Lung (tissue), 12 donors: ENCODE data around the gene RAB21. TPM values are rescaled to one million over a fixed set of nuclear protein-coding genes. Genes with fewer than 3 reads are reported as not detected.

ENCODE experiments used
- ATAC-seq: fragments of 200-7000 bp; cut with Tn5 transposase; one replicate; pipeline ENCODE4 v1.9.1; 2020; ENCODE audit warnings: moderate number of reproducible peaks; ENCODE audit not compliant: insufficient read depth, low FRiP score
- DNase-seq, 3 donors: peaks; one replicate each; pipeline ENCODE4 v3.0.0-alpha.2; 2013 to 2017
- H3K27ac ChIP-seq, 2 donors: one replicate each; pipeline ENCODE4 v1.5.1; 2013; ENCODE audit warnings: mild to moderate bottlenecking in 2 of 2, moderate library complexity in 2 of 2, control low read depth in 1 of 2, inconsistent platforms in 1 of 2, low read depth in 1 of 2, low read length in 1 of 2
- H3K27me3 ChIP-seq, 3 donors: one replicate each; pipeline ENCODE4 v1.5.1; 2013; ENCODE audit warnings: low read length in 2 of 3; ENCODE audit not compliant: control insufficient read depth in 3 of 3, insufficient read depth in 3 of 3
- H3K36me3 ChIP-seq, 4 donors: one replicate each; pipeline ENCODE4 v1.5.1; 2013; ENCODE audit warnings: low read length in 4 of 4, mild to moderate bottlenecking in 1 of 4, moderate library complexity in 1 of 4; ENCODE audit not compliant: control insufficient read depth in 4 of 4, insufficient read depth in 4 of 4
- H3K4me1 ChIP-seq, 5 donors: one replicate each; pipeline ENCODE4 v1.5.1; 2013; ENCODE audit warnings: low read length in 5 of 5, mild to moderate bottlenecking in 2 of 5, moderate library complexity in 1 of 5; ENCODE audit not compliant: control insufficient read depth in 5 of 5, insufficient read depth in 5 of 5
- H3K4me3 ChIP-seq: one replicate; pipeline ENCODE4 v1.5.1; 2013; ENCODE audit warnings: mild to moderate bottlenecking, control low read depth, moderate library complexity
- H3K9ac ChIP-seq, 2 donors: one replicate each; pipeline ENCODE4 v1.5.1; 2013; ENCODE audit warnings: low read length in 2 of 2, control low read depth in 1 of 2; ENCODE audit not compliant: insufficient read depth in 1 of 2
- H3K9me3 ChIP-seq, 4 donors: one replicate each; pipeline ENCODE4 v1.5.1; 2013; ENCODE audit warnings: low read length in 3 of 4, mild to moderate bottlenecking in 1 of 4, moderate library complexity in 1 of 4; ENCODE audit not compliant: control insufficient read depth in 4 of 4, insufficient read depth in 3 of 4
- WGBS, 2 donors: extraction: QIAGEN DNeasy Blood & Tissue Kit; methylation state at CpG; one replicate each; pipeline ENCODE4 v1.1.7; 2013; 5-methylcytosine and 5-hydroxymethylcytosine counted together
- polyA plus RNA-seq, 2 donors: library from polyadenylated mRNA; stranded (reverse); fragments of 200-250 nt; gene quantifications; one replicate each; pipeline ENCODE4 v1.2.1, GENCODE V29; 2013
- total RNA-seq, 2 donors: library from RNA; depleted of rRNA in 1 of 2; stranded (reverse); fragments of >200 nt in 1 of 2; gene quantifications; one replicate each; pipeline ENCODE4 v1.2.1, GENCODE V29; 2014 to 2021
- TF ChIP-seq, protein P1 (sequence below): IDR thresholded peaks from 2 replicates; pipeline ENCODE4 v1.5.1; 2012; ENCODE audit warnings: mild to moderate bottlenecking; ENCODE audit errors: control extremely low read depth, extremely low read depth
- donor health status: control.
- donor health status: control.
- donor health status: Bipolar disorder and iron deficiency.
- donor health status: healthy.
- donor health status: DM: yes; HTN: yes; CAD: no.

RAB21 gene
- total and polyA plus RNA-seq, 4 donors, result 11.8 to 58.5 (median 50.7) TPM

DNA sequence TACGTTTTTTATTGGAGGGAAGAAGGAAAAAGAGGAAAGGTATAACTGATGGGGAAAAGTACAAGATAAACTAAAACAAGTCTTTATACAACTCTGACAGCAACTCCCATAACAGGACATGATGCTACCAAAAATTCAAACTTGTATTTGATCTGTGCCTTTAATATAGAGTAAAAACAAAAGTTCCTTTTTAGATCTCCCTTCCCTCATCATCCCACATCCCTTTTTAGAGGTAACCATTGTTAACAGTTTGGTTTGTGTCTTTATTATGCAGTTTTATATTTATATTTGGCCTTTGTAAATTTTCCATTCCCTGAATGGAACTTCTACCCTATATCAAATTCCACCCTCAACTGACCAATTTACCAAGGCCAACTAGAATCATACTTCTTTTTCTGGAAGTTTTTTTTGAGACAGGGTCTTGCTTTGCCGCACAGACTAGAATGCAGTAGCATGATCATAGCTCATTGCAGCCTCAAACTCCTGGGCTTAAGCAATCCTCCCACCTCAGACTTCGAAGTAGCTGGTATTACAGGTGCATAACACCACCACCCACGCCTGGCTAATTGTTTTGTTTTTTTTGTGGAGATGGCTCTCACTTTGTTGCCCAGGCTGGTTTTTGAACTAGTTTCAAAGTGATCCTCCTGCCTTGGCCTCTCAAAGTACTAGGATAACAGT, 36.9 kb downstream of the RAB21 start:
- WGBS, 2 donors, result 80 to 87% methylated on average over 4 of the region's 4 CpGs
- TF ChIP-seq, protein P1, sequence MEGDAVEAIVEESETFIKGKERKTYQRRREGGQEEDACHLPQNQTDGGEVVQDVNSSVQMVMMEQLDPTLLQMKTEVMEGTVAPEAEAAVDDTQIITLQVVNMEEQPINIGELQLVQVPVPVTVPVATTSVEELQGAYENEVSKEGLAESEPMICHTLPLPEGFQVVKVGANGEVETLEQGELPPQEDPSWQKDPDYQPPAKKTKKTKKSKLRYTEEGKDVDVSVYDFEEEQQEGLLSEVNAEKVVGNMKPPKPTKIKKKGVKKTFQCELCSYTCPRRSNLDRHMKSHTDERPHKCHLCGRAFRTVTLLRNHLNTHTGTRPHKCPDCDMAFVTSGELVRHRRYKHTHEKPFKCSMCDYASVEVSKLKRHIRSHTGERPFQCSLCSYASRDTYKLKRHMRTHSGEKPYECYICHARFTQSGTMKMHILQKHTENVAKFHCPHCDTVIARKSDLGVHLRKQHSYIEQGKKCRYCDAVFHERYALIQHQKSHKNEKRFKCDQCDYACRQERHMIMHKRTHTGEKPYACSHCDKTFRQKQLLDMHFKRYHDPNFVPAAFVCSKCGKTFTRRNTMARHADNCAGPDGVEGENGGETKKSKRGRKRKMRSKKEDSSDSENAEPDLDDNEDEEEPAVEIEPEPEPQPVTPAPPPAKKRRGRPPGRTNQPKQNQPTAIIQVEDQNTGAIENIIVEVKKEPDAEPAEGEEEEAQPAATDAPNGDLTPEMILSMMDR, result no peak
- Histone ChIP-seq H3K4me1 (peaks cover 0 to 4% (median 0%) of the 10 kb centered on the region in 5 donors), H3K27ac (no peak overlapping the region), H3K9me3 (no peaks in the 10 kb centered on the region), H3K27me3 (no peaks in the 10 kb centered on the region), H3K9ac (no peak overlapping the region), H3K36me3 (peaks cover 0 to 5% (median 2%) of the 10 kb centered on the region in 4 donors), H3K4me3 (no peak overlapping the region)
- ATAC-seq (no peak), DNase-seq (no peak)

DNA sequence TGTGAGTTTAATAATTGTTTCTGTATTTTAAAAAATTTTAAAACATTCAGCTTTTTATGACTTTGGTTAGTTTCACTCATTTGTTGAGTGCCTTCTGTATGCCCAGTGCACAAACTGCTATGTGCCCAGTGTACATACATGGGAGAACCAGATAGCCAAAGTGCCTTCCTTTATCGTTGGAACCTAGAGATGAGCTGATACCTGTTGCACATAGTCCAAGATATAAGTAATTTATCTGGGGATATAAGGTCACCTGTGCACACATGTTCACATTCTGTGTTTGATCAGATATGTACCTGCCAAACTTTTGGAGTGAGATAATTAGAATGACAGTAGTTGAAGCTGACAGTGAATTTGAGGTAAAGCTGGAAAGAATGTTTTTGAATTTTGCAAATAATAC, 37.9 kb downstream of the RAB21 start:
- Histone ChIP-seq H3K27me3 (no peaks in the 10 kb centered on the region), H3K36me3 (peaks cover 0 to 2% (median 0%) of the 10 kb centered on the region in 4 donors), H3K9me3 (no peaks in the 10 kb centered on the region), H3K4me3 (no peak overlapping the region), H3K9ac (no peak overlapping the region), H3K4me1 (peaks cover 0 to 3% (median 0%) of the 10 kb centered on the region in 5 donors), H3K27ac (no peak overlapping the region)
- DNase-seq (no peak), ATAC-seq (no peak)
- 94 to 95% methylated on average over 1 of the region's 1 CpG for WGBS, 2 donors
- TF ChIP-seq, protein P1, result no peak

DNA sequence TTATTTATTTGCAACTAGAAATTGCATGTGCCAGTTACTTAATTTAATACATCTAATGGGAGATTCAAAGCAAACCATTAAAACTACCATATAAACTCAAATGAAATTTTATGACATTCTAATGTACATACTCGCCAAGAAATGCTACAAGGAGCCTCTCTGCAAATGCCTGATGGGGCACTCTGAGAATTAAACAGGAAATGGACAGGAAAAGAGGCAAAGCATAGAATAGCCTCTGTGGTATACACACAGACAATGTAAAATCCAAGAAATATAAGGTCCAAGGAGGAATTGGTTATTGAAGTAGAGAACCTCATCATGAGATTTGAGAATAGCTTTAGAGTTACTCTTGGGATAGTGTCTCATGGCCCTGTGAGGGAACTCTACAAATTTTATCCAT, 41.2 kb downstream of the RAB21 start:
- no peak for DNase-seq
- no peaks in the 10 kb centered on the region for H3K27me3 ChIP-seq
- peaks cover 0 to 2% (median 0%) of the 10 kb centered on the region in 5 donors for H3K4me1 ChIP-seq
- no peak overlapping the region for H3K27ac ChIP-seq
- H3K36me3 ChIP-seq, result no peaks in the 10 kb centered on the region
- H3K9ac ChIP-seq, result no peak overlapping the region
- no peaks in the 10 kb centered on the region for H3K9me3 ChIP-seq
- H3K4me3 ChIP-seq, result no peak overlapping the region
- ATAC-seq, result no peak
- WGBS, 2 donors, result 43% methylated on average over 1 of the region's 1 CpG; no CpG with 5 or more reads in 1 of the 2 donors
- TF ChIP-seq, protein P1, result no peak
